Astrocyte of the cerebellum (primary cell): ENCODE results near the gene TCP11.

Source experiments
- DNase-seq: peaks from one replicate; pipeline ENCODE4 v3.0.0-alpha.2; 2011; ENCODE audit warnings: low read depth
- H3K4me3 ChIP-seq: 2 replicates; pipeline ENCODE4 v1.5.1; 2011; ENCODE audit warnings: mild to moderate bottlenecking, low read depth, low read length, moderate library complexity
- in situ Hi-C: cut with HindIII; loops from 2 replicates; pipeline ENCODE4 v1.10.0; 2017; ENCODE audit warnings: low sequenced_read_pairs
- TF ChIP-seq, protein P1 (sequence below): IDR thresholded peaks from 2 replicates; pipeline ENCODE4 v1.5.1; 2012; ENCODE audit warnings: low read length, low read depth, moderate library complexity, mild to moderate bottlenecking; ENCODE audit errors: missing control alignments

TCP11 gene

DNA sequence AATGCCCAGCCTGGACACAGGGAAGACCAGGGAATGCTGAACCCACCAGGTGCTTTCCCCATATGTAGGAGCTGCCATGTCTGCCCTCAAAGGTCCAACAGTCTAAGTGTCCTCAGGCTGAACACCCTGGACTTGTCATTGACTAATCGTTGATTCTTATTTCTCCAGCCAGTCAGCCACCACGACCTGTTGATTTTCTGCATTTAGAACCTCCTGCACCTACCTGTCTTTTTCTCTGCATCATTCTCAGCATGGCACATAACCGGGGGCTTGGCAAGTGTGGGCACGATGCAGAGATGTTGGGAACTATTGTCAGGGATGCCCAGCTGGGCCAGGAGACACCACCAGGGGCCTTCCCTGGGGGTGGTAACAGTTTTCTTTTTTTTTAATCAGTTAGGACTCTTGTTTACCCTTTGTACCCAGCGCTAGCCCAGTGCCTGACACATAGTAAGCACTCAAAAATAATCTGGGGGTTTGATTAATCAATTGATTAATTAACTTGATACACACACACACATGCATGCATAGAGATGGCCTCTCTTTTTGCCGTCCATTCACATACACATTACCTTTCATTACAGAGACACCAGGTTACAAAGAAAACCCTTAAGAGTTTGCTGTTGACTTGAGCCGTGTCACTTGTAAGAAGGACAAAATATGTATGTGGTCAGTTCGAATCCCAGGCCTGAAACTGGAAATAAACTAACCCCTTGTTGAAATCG, 43.6 kb upstream of the TCP11 start:
- DNase-seq = no peak
- TF ChIP-seq, protein P1, sequence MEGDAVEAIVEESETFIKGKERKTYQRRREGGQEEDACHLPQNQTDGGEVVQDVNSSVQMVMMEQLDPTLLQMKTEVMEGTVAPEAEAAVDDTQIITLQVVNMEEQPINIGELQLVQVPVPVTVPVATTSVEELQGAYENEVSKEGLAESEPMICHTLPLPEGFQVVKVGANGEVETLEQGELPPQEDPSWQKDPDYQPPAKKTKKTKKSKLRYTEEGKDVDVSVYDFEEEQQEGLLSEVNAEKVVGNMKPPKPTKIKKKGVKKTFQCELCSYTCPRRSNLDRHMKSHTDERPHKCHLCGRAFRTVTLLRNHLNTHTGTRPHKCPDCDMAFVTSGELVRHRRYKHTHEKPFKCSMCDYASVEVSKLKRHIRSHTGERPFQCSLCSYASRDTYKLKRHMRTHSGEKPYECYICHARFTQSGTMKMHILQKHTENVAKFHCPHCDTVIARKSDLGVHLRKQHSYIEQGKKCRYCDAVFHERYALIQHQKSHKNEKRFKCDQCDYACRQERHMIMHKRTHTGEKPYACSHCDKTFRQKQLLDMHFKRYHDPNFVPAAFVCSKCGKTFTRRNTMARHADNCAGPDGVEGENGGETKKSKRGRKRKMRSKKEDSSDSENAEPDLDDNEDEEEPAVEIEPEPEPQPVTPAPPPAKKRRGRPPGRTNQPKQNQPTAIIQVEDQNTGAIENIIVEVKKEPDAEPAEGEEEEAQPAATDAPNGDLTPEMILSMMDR = no peak
- in situ Hi-C loops = no loop called here

DNA sequence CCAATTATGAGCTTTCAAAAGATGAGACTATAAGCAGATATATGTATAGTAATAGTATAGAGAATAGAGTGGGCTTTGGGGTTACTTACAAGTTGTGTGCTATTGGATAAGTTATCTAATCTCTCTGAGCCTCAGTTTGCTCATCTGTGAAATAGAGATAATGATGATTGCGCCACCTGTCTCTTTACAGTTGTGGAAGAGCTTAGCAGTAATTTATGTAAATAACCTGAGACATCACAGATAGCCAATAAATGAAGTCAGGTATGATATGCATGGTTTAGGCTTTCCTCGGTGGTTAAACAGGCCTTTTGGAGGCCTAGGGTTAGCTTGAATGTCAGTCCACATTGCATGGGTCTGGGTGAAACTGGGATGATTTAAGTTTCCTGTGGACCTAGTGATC, 42.8 kb upstream of the TCP11 start:
- in situ Hi-C loops = no loop called here

More for the DNA sequence above, 43.6 kb upstream of the TCP11 start:
- no peak overlapping the region for H3K4me3 ChIP-seq

DNA sequence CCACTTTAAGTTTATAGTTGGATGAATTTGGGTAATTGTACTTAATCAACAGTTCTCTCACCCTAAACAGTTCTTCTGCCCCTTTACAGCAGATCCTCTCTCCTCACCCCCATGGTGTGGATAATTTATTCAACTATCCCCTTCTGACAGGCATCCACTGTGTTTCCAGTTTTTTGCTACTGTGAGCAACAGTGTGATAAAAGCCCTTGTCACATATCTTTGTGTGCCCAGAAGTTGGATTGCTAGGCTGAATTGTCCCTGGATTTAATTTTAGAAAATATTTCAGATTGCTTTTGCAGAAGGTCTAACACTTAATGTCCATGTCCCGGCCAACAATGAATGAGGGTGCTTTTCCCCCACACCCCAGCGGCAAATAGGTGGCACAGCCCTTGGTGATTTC, 42.1 kb upstream of the TCP11 start:
- in situ Hi-C loops = no loop called here
- DNase-seq = no peak
- TF ChIP-seq, protein P1 = no peak
- H3K4me3 ChIP-seq = no peak overlapping the region

More for the DNA sequence above, 42.8 kb upstream of the TCP11 start:
- DNase-seq = no peak
- H3K4me3 ChIP-seq = no peak overlapping the region
- TF ChIP-seq, protein P1 = no peak

DNA sequence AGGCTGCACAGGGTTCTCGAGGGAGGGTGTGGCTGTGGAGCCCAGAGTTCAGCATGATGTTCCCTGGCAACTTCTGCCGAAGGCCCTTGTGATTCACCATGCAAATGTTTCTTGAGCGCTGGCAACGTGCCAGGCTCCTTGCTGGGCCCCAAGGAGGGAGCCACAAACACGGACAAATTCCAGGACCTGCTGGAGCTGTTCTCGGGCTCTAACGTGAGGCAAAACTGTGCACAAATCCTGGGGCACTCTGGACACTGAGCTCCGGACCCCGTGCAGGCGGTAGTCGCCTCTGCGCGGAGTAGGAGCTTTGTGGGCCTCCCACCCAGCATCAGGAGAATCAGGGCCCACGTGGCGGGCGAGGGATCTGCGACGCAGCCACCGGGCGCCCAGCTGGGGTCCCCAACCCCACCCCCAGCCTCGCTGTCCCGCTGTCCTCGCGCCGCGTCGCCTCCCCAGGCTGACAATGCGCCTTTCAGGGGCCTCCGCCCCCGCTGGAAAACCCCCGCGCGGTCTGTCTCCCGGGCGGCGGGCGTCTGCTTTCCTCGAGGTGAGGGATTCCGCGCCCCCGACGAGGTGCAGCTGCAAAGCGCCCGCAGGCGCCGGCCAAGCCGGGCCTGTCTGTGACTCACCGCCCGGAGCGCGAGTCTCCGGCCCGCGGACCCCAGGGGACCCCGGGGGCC, 40.9 kb upstream of the TCP11 start:
- no peak overlapping the region for H3K4me3 ChIP-seq
- TF ChIP-seq, protein P1 = no peak
- in situ Hi-C loops = no loop called here
- DNase-seq = peak; percentile 64

DNA sequence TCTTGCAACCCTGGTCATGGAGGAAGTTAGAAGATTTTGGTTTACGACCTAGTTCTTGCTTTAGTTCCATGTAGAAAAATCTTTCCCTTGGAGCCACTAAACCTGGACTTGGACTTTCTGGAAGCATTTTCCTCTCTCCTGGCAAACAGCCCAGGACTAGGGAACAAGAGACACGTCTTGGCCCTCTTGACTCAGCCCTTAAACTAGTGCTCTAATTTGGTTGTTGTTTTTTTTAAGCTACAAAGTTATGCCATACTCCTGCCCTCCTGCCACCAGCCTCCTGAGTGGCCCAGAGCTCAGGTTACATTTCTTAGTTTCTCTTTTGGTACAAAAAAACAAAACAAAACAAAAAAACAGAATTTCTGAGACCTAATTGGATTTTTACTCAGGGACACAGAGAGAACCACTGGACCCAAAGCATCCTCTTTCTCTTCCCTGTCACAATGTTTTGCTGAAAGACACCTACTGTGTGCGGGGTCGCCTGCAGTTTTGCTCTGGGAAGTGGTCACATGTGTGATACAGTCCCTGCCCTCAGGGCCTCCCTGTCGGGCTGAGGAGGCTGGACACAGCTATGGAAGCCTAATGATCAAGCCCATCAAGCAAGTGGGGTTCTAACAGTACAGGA, 40.3 kb upstream of the TCP11 start:
- in situ Hi-C loops = no loop called here
- DNase-seq = no peak
- no peak overlapping the region for H3K4me3 ChIP-seq
- TF ChIP-seq, protein P1 = no peak

DNA sequence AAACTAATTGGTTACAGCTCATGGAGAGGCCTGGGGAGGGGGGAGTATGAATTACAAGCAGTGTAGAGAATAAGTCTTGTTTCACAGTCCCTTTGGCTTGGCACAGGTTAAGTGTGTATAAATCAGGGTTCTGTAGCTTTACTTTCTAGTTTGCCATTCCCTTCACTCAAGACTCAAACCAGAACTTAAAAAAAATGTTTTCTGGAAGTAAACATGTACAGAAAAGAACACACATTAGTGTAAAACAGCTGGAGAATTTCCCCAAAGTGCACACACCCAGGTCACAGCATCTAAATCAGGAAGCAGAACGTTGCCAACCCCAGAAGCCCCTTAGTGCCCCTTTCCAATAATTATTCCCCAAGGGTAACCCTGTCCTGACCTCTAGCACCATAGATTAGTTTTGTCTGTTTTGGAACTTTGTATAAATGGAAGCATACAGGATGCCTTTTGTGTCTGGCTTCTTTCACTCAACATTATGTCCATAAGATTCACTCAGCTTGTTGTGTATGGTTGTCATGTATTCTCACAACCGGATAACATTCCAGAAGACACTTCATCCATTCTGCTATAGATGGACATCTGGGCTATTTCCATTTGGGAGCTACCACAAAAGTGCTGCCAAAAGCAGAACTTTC, 38.9 kb upstream of the TCP11 start:
- no peak for DNase-seq
- no peak overlapping the region for H3K4me3 ChIP-seq
- in situ Hi-C loops = no loop called here
- TF ChIP-seq, protein P1 = no peak
